ENCODE data around the gene VSIG10.

The VSIG10 gene

GRCh38 chr12:118059341-118060191 lies 44.2 kb downstream of the VSIG10 start:
- peak in 1 of 6 experiments; percentile 18 for DNase-seq

- DNase-seq, result no peak
Measured at GRCh38 chr12:118058881-118059280, 44.9 kb downstream of the VSIG10 start.

DNA sequence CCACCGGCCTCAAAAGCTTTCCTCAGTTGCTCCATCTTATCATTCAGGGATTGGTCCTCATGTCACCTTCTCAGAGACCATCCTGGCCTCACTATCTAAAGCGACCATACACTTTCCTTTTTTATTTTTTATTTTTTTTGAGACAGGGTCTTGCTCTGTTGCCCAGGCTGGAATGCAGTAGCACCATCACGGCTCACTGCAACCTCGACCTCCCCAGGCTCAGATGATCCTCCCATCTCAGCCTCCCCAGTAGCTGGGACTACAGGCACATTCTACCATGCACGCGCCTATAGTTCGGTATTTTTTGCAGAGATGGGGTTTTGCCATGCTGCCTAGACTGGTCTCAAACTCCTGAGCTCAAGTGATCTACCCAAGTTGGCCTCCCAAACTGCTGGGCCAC lies 45.6 kb downstream of the VSIG10 start:
- DNase-seq, result no peak

DNA sequence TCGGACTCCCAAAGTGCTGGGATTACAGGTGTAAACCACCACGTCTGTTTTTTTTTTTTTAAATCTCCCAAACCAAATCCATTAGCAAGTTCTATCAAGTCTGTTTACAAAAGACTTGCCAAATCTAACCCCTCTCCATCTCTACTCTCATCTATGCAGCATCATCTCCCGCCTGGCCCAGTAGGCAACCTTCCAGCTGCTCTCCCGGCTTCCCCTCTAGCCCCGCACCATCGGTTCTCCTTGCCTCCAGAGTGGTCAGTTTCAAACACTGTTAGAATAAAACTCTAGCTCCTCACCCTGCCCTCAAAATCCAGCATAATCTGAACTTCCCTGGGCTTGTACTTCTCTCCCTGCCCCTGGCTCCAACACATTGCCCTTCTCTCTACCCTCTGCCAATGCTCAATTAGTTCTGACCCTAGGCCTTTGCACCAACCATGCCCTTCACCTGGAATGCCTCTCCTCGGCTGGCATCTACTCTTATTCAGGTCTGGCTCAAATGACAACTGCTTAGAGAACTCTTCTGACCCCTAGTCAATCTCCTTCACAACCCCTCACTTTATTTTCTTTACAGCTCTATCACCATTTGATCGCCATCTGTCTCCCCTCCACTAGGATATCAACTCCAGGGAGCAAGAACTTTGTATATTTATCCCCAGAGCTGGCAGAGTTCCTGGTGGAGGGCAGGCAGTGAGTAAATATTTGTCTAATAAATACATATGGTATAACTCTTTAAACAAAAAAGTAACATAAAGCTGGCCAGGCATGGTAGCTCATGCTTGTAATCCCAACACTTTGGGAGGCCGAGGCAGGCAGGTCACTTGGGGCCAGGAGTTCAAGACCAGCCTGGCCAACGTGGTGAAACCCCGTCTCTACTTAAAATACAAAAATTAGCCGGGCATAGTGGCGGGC lies 47.7 kb downstream of the VSIG10 start:
- DNase-seq, result no peak

GRCh38 chr12:118055144-118055557 lies 48.7 kb downstream of the VSIG10 start:
- DNase-seq, result peak; percentile 9 to 52 (median 37)

DNA sequence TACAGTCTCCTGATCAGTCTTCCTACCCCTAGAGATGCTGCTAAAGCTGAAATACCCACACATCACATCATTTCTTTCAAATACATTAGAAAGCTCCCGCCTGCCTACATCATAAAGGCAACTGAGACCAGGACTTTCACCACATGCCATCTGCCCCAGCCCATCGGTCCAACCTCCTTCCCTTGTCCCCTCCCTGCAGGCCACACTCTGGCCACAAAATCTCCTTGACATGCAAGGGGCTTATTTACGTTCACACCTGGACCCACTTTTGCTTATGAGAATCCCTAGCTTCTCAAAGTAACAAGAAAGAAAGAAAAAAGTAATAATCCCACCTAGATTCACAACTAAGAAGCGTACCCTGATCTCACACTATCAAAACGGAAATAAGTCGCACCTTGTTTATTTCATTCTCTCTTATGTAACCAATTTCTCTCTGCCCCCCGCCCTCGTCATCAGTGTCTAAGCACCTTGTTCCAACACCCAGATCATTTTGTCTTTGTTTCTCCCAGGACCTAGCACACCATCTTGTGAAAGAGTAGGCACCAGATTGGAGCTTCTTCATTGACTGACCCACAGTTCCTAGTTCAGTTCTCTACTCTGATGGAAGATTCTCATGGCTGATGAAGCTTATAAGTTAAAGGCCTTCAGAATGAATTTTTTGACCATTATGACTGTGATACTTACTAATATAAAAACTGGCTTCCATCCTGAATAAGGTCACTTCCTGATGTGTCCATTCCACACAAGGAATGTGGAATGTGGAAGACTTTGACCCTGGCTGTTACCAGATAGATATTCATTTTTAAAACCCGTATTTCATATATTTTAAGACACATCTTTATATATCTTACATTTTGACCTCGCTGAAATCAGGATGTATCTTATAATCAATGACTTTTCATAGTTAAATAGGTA lies 50.5 kb downstream of the VSIG10 start:
- no peak for DNase-seq

DNA sequence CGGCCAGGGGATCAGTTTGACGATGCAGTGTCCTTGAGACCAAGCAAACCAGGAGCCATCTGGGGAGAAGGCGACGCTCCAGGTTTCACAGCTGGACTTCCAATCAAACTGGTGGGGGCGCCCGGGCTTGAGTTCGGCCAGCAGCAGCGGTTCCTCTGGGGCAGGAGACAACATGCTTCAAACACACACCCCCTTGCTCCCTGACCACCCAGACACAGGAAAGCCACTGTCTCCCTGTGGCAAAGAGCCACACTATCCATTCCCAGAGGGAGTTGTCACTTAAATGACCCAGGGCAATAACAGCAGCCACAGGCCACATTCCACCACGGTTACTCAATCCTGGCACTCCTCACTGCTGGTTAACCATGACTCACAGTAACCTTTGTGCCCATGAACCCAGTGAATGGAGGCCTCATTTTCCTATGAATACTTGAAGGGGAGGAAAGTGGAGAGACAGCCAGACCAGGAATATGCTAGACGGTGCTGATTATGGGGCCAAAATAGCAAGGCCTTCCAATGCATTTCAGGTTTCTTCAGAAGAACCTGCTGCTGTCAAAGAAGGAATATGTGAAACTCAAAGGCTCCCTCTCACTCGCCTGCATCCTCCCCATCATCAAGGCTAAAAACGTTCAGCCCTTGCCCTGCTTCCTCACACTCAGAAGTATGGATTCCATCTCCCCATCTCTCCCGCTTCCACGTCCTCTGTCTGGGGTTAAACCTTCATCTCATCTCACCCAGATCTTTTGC lies 51.3 kb downstream of the VSIG10 start:
- DNase-seq, result no peak

DNA sequence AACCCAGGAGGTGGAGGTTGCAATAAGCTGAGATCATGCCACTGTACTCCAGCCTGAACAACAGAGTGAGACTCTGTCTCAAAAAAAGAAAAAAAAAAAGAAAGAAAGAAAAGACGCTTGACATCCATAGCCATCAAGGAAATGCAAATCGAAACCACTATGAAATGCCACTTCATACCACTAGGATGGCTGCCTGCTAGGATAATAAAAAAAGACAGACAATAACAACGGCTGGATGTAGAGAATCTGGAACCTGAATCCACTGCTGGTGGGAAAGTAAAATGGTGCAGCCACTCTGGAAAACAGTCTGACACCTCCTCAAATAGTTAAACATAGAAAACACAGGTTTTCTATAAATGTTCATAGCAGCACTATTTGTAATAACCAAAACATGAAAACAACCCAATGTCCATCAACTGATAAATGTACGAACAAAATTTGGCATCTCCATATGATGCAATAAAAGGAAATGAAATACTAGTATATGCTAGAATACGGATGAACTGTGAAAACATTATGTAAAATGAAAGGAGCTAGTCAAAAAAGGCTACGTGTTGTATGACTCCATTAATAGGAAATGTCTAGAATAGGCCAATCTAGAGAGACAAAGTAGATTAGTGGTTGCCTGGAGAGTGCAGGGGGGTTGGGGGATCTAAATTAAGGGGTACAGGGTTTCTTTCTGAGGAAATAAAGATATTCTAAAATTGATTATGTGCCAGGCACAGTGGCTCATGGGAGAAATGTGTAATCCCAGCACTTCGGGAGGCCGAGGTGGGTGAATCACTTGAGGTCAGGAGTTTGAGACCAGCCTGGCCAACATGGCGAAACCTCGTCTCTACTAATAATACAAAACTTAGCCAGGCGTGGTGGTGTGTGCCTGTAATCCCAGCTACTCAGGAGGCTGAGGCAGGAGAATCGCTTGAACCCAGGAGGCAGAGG lies 52.6 kb downstream of the VSIG10 start:
- DNase-seq, result no peak

- DNase-seq, result no peak
Measured at GRCh38 chr12:118046430-118046829, 57.4 kb downstream of the VSIG10 start.

GRCh38 chr12:118044577-118044976 lies 59.2 kb downstream of the VSIG10 start:
- no peak for DNase-seq

DNA sequence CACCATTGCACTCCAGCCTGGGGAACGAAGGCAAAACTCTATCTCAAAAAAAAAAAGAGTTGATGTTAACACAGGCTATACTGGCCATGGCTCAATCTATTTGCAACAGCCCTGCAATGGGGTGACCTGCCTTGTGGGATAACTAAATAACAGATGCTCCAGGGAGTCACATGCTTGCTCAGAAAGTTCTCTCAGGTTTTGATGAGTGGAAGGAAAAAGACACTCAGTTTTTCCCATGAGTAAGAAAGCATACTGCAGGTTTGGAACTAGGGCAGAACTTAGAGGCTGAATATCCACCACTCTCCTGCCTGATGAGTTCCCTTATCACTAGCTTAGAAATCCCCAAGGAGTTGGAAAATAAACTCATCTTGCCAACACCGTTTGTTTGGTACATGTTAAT lies 59.7 kb downstream of the VSIG10 start:
- no peak for DNase-seq

DNA sequence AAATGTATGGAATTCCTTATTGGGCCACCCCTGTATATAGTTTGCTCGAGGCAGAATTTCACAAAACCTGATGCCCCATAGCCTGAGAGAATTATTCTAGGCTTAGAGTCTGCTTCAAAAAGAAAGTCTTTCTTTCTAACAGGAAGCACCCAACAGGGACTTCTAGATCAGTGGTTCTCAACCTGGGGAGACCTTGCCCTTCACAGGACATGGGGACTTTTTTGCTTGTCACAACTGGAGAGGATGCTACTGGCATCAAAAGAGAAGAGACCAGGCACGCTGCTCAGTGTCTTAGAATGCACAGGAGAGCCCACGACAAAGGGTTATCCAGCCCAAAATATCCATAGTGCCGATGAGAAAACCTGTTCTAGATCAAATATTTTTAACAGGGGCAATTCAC lies 61.7 kb downstream of the VSIG10 start:
- DNase-seq, result no peak

DNA sequence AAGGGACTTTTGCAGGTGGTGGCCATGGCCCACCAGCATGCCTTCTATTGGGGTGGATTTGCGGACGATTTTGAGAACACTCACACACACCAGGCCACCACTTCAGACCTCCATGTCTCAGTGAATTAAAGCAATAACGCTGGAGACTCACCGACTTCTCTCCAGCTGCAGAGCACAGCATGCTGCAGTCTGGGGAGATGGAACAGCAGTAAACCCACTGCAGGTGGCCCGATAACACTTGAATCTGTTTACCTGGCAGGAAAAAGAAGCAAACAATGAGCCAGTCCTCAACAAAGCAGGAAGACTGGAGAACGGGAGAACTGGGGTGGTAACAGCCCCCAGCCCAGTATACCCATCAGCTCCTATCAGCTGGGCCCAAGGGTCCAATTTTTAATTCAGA lies 65.7 kb downstream of the VSIG10 start:
- no peak for DNase-seq

GRCh38 chr12:118036672-118037411 lies 67.0 kb downstream of the VSIG10 start:
- DNase-seq, result no peak

- DNase-seq, result no peak
Measured at GRCh38 chr12:118035190-118036041, 68.4 kb downstream of the VSIG10 start.

DNA sequence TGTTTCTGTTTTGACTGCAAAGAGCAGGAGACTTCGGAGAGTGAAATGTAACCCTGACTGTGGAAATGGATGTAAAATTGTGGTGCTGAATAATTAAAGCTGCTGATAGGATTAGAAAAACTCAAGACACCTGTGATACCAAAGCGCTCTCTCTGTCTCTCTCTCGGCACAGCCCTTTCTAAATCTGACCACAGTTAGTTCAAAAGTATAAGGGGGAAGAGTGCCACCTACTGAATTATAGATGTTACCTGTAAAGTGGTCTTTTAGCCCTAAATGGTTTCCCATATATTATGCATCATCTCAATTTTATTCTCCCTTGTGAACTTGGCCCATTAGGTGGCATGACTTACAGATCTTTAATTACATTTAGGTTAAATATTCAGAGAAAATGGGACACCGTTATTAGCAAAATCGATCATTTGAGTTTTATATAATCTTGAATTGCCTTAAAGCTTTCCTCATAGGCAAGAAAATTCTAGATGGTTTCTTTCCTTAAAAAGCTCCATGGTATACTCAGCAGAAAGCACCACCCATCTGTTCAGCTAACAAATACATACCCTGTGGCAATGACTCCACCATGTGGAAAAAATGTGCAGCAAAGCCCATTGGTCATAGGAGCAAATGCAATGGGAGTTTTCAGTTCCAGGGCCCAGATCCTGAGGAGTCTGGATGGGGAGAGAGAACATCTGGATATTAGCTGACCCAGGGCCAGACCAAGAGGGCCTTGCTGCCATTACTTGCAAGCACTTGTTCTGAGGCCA lies 69.2 kb downstream of the VSIG10 start:
- DNase-seq, result no peak

DNA sequence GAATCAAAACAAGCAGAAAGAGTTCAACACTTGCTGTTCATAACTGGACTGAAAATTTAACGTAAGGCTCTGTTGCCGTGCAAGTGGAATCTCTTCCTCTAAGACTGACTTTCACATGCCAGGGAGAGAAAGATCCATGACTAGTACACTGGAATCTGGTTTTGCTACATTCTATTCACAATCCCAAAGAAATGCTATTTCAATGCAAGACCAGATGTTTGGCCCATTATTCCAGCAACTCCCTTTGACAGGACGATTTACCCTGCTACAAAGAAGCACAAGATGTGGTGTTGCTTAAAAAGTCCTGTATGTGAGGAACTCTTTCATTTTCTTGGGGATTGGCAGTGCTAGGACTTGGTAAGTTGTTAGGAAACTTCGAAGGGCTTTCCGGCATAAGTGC lies 69.9 kb downstream of the VSIG10 start:
- no peak for DNase-seq

- no peak for DNase-seq
Measured at GRCh38 chr12:118033323-118033722, 70.5 kb downstream of the VSIG10 start.

Measured in stimulated activated naive CD4-positive, alpha-beta T cell (primary cell).